HCT116 (cell line): ENCODE data around the gene MYH6. TPM values are rescaled to one million over a fixed set of nuclear protein-coding genes. Genes with fewer than 3 reads are reported as not detected.

Source experiments
- ATAC-seq: fragments of 200-7000 bp; cut with Tn5 transposase; 2 replicates; pipeline ENCODE4 v1.9.1; 2020; ENCODE audit warnings: mild to moderate bottlenecking, moderate library complexity
- BruUV-seq: library from RNA; stranded (reverse); fragments of 400-500 nt; replicated peaks from 2 replicates; lab custom pipeline; 2021; lab: Mats Ljungman, UMichigan
- CTCF ChIA-PET: fragments of 300-600 bp; sonication (Branson Sonifier 250); formaldehyde crosslinking; loops from one replicate; lab custom pipeline; 2021; ENCODE audit warnings: antibody characterized with exemption; lab: Charles Lee
- POLR2A ChIA-PET: fragments of 300-600, 350-600 bp; sonication (Branson Sonifier 250); formaldehyde crosslinking; loops from one replicate; lab custom pipeline; 2021; ENCODE audit warnings: antibody characterized with exemption; lab: Charles Lee
- RAD21 ChIA-PET, 2 experiments: fragments of 300-600 bp; sonication (Branson Sonifier 250); formaldehyde crosslinking; loops; one replicate each; lab custom pipeline; 2023; ENCODE audit warnings: low total read pairs in 2 of 2; ENCODE audit not compliant: uncharacterized antibody in 2 of 2, unreplicated experiment in 2 of 2, low non-redundant PET in 1 of 2; lab: Charles Lee
- DNase-seq: peaks from one replicate; pipeline ENCODE4 v3.0.0-alpha.2; 2010; ENCODE audit warnings: low read depth, low spot score
- H2AFZ ChIP-seq: fragments of 200-600 bp; shearing (Covaris generic), sonication (generic); 2 replicates; pipeline ENCODE4 v1.6.1; 2017; ENCODE audit warnings: low read depth, mixed run types, mixed read lengths, antibody characterized with exemption, low read length; ENCODE audit not compliant: poor library complexity, severe bottlenecking
- H3K27ac ChIP-seq: 2 replicates; pipeline ENCODE4 v1.5.1; 2012; ENCODE audit warnings: low read depth, low read length
- H3K27me3 ChIP-seq: fragments of 200-600 bp; sonication (generic); 2 replicates; pipeline ENCODE4 v1.6.1; 2016; ENCODE audit warnings: mixed run types, low read length, mixed read lengths; ENCODE audit not compliant: insufficient read depth
- H3K36me3 ChIP-seq, 2 experiments: fragments of 200-500 bp in 1 of 2; fragments of 200-600 bp in 1 of 2; sonication (Bioruptor generic) in 1 of 2; sonication (generic) in 1 of 2; 2 replicates each; pipeline versions ENCODE4 v1.5.1 to v1.6.1; 2014 to 2016; ENCODE audit warnings: low read length in 2 of 2, inconsistent platforms in 1 of 2, mixed read lengths in 1 of 2, mixed run types in 1 of 2; ENCODE audit not compliant: insufficient read depth in 2 of 2, control insufficient read depth in 1 of 2
- H3K4me1 ChIP-seq, 2 experiments: fragments of 200-600 bp in 1 of 2; sonication (generic) in 1 of 2; 2 replicates each; pipeline versions ENCODE4 v1.5.1 to v1.6.1; 2012 to 2017; ENCODE audit warnings: low read length in 2 of 2, inconsistent platforms in 1 of 2, mild to moderate bottlenecking in 1 of 2, mixed read lengths in 1 of 2, mixed run types in 1 of 2, moderate library complexity in 1 of 2; ENCODE audit not compliant: insufficient read depth in 2 of 2, control insufficient read depth in 1 of 2
- H3K4me2 ChIP-seq: fragments of 200-600 bp; sonication (generic); 2 replicates; pipeline ENCODE4 v1.6.1; 2017; ENCODE audit warnings: mixed run types, low read length, mixed read lengths
- H3K4me3 ChIP-seq, 2 experiments: fragments of 200-600 bp in 1 of 2; sonication (generic) in 1 of 2; replicated peaks in 1 of 2; 2 replicates each; pipeline ENCODE4 v1.5.1; 2011 to 2016; ENCODE audit warnings: low read length in 2 of 2, control low read depth in 1 of 2, low read depth in 1 of 2, mild to moderate bottlenecking in 1 of 2, mixed read lengths in 1 of 2, mixed run types in 1 of 2
- H3K79me2 ChIP-seq: fragments of 200-600 bp; sonication (generic); 2 replicates; pipeline ENCODE4 v1.6.1; 2017; ENCODE audit warnings: mild to moderate bottlenecking, mixed run types, low read length, moderate library complexity, mixed read lengths; ENCODE audit not compliant: insufficient read depth
- H3K9ac ChIP-seq: fragments of 200-600 bp; sonication (generic); 2 replicates; pipeline ENCODE4 v1.6.1; 2016; ENCODE audit warnings: low read length, mixed read lengths
- H3K9me2 ChIP-seq: fragments of 200-600 bp; sonication (generic), shearing (Covaris generic); 2 replicates; pipeline ENCODE4 v1.6.1; 2017; ENCODE audit warnings: mixed run types, mild to moderate bottlenecking, moderate library complexity; ENCODE audit not compliant: insufficient read depth
- H3K9me3 ChIP-seq, 2 experiments: fragments of 200-500 bp in 1 of 2; fragments of 200-600 bp in 1 of 2; sonication (Bioruptor generic) in 1 of 2; sonication (generic) in 1 of 2; 2 replicates each; pipeline ENCODE4 v1.6.1; 2014 to 2017; ENCODE audit warnings: low read length in 2 of 2, mixed read lengths in 2 of 2, inconsistent platforms in 1 of 2, low read depth in 1 of 2, mild to moderate bottlenecking in 1 of 2, mixed run types in 1 of 2, moderate library complexity in 1 of 2; ENCODE audit not compliant: control insufficient read depth in 1 of 2, insufficient read depth in 1 of 2
- H4K20me1 ChIP-seq: fragments of 200-600 bp; sonication (generic), shearing (Covaris generic); 2 replicates; pipeline ENCODE4 v1.6.1; 2017; ENCODE audit warnings: mixed run types, mild to moderate bottlenecking, moderate library complexity; ENCODE audit not compliant: insufficient read depth
- ATF3 ChIP-seq: IDR thresholded peaks from 2 replicates; pipeline ENCODE4 v1.6.1; 2012
- CBX3 ChIP-seq: IDR thresholded peaks from 2 replicates; pipeline ENCODE4 v1.6.1; 2012; ENCODE audit warnings: low read depth
- EGR1 ChIP-seq: IDR thresholded peaks from 2 replicates; pipeline ENCODE4 v1.6.1; 2012; ENCODE audit warnings: low read depth
- EZH2 ChIP-seq: fragments of 200-600 bp; sonication (generic); IDR thresholded peaks from 2 replicates; pipeline ENCODE4 v1.6.1; 2017; ENCODE audit warnings: antibody characterized with exemption, mixed run types
- EZH2phosphoT487 ChIP-seq: fragments of 200-600 bp; IDR thresholded peaks from 2 replicates; pipeline ENCODE4 v1.6.1; 2018; ENCODE audit warnings: antibody characterized with exemption, borderline replicate concordance
- FOSL1 ChIP-seq: IDR thresholded peaks from 2 replicates; pipeline ENCODE4 v1.6.1; 2012; ENCODE audit warnings: low read depth
- POLR2AphosphoS5 ChIP-seq: IDR thresholded peaks from 2 replicates; pipeline ENCODE4 v1.6.1; 2011; ENCODE audit warnings: mild to moderate bottlenecking, low read depth, low read length, moderate library complexity
- RAD21 ChIP-seq: IDR thresholded peaks from 2 replicates; pipeline ENCODE4 v1.6.1; 2012; ENCODE audit warnings: low read depth, mild to moderate bottlenecking
- SIN3A ChIP-seq: IDR thresholded peaks from 2 replicates; pipeline ENCODE4 v1.6.1; 2012; ENCODE audit warnings: low read depth
- SP1 ChIP-seq: IDR thresholded peaks from 2 replicates; pipeline ENCODE4 v1.6.1; 2012; ENCODE audit warnings: low read depth
- SRF ChIP-seq: IDR thresholded peaks from 2 replicates; pipeline ENCODE4 v1.6.1; 2012; ENCODE audit warnings: low read depth
- ZBTB33 ChIP-seq: IDR thresholded peaks from 2 replicates; pipeline ENCODE4 v1.6.1; 2011; ENCODE audit warnings: mild to moderate bottlenecking, low read length, moderate library complexity; ENCODE audit not compliant: insufficient replicate concordance; ENCODE audit errors: extremely low read depth
- ZFX ChIP-seq: fragments of 450-650 bp; IDR thresholded peaks from 2 replicates; pipeline ENCODE4 v1.6.1; 2017
- intact Hi-C: fragments of 100-400 bp; cut with micrococcal nuclease; formaldehyde crosslinking; loops from 2 replicates; pipeline ENCODE4 v1.10.0; 2022
- total RNA-seq: library from RNA; stranded (reverse); gene quantifications from one replicate; pipeline ENCODE4 v1.2.1, GENCODE V29; 2021; ENCODE audit not compliant: unreplicated experiment
- TF ChIP-seq, protein P1 (sequence below), 3 experiments: fragments of 200-600 bp in 1 of 3; sonication (generic) in 1 of 3; IDR thresholded peaks in 2 of 3; conservative IDR thresholded peaks in 1 of 3; 2 replicates each; pipeline ENCODE4 v1.5.1; 2012 to 2017; ENCODE audit warnings: low read depth in 2 of 3, low read length in 2 of 3, antibody characterized with exemption in 1 of 3, borderline replicate concordance in 1 of 3, control low read depth in 1 of 3, mild to moderate bottlenecking in 1 of 3, mixed read lengths in 1 of 3, mixed run types in 1 of 3, moderate library complexity in 1 of 3; ENCODE audit not compliant: insufficient read depth in 1 of 3
- TF ChIP-seq, protein P2 (sequence below): IDR thresholded peaks from 2 replicates; pipeline ENCODE4 v1.6.1; 2012; ENCODE audit warnings: low read depth

The MYH6 gene
- total RNA-seq, 1 experiment from 2014 or later, result not detected

DNA sequence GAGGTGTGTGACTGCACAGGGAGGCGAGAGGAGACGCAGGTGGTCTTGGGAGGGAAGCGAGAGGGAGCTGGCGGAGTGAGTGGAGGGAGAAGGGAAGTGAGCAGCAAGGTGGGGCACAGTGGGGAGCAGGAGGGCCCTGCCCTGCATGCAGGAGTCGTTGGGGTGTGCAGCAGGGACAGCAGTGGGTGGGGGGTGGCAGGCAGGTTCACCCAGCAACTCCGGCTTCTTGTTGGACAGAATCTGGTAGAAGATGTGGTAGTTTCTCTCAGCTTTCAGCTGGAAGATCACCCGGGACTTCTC is 5.0 kb downstream of the MYH6 start (continued):
- no peak for TF ChIP-seq EZH2phosphoT487
- TF ChIP-seq, protein P1, sequence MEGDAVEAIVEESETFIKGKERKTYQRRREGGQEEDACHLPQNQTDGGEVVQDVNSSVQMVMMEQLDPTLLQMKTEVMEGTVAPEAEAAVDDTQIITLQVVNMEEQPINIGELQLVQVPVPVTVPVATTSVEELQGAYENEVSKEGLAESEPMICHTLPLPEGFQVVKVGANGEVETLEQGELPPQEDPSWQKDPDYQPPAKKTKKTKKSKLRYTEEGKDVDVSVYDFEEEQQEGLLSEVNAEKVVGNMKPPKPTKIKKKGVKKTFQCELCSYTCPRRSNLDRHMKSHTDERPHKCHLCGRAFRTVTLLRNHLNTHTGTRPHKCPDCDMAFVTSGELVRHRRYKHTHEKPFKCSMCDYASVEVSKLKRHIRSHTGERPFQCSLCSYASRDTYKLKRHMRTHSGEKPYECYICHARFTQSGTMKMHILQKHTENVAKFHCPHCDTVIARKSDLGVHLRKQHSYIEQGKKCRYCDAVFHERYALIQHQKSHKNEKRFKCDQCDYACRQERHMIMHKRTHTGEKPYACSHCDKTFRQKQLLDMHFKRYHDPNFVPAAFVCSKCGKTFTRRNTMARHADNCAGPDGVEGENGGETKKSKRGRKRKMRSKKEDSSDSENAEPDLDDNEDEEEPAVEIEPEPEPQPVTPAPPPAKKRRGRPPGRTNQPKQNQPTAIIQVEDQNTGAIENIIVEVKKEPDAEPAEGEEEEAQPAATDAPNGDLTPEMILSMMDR (IDR thresholded peaks at IDR 0.05 in 2 of 3, conservative IDR thresholded peaks at IDR 0.05 in 1 of 3; ENCODE audit: borderline replicate concordance in 1 of 3, insufficient read depth in 1 of 3, low read depth in 2 of 3, low read length in 2 of 3), result no peak
- no peak for TF ChIP-seq SP1
- TF ChIP-seq, all 23 proteins: peak for 0

DNA sequence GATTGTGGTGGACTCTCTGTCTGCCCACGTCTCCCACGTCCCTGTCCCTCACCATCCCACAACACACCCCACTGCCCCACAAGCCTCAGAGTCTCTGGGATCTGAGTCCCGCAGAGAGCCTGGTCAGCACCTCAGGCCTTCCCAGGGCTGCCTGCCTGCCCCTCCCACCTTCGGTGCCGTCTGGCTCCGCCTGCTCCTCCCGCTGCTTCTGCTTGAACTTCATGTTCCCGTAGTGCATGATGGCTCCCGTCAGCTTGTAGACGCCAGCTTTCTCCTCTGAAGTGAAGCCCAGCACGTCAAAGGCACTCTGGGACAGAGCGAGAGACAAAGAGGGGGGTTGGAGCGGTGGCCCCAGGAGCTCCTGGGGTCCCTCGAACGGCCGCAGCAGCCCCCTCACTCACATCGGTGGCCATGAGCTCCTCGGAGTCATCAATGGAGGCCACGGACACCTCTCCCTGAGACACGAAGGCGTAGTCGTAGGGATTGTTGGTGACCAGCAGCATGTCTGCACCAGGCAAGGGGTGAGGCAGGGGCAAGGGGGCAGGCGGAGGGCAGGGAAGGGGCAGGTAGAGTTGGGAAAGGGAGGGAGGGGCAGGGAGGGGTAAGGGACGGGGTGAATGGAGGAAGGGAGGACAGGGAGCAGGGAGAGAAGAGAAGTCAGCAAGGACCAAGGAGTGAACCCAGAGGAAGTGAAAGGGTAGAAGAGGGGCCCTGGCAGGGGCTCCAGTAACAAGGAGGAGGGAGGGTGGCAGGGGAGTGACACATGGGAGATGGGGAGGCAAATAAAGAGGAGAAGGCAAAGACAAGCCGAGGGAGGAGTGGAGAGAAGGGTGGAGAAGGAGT is 5.6 kb downstream of the MYH6 start:
- Histone ChIP-seq H3K79me2 (no peaks in the 10 kb centered on the region), H3K27ac (no peak overlapping the region), H3K4me3 (no peak overlapping the region), H3K9ac (no peak overlapping the region), H3K36me3 (no peaks in the 10 kb centered on the region), H4K20me1 (no peaks in the 10 kb centered on the region), H3K9me3 (no peaks in the 10 kb centered on the region), H2AFZ (no peak overlapping the region), H3K4me2 (no peak overlapping the region), H3K4me1 (no peaks in the 10 kb centered on the region), H3K9me2 (no peaks in the 10 kb centered on the region), H3K27me3 (peaks cover 24% of the 10 kb centered on the region; the same call in 1 of the 2 replicates)
- RAD21 ChIA-PET, result no interaction called here
- ATAC-seq, result no peak
- POLR2A ChIA-PET, result no interaction called here
- DNase-seq, result no peak
- TF ChIP-seq FOSL1 (no peak), SP1 (no peak), RAD21 (no peak), SIN3A (no peak), POLR2AphosphoS5 (no peak), EZH2phosphoT487 (no peak), EGR1 (no peak), ZBTB33 (no peak), CBX3 (no peak), EZH2 (no peak), ATF3 (no peak), ZFX (no peak), SRF (no peak)
- TF ChIP-seq, protein P2, sequence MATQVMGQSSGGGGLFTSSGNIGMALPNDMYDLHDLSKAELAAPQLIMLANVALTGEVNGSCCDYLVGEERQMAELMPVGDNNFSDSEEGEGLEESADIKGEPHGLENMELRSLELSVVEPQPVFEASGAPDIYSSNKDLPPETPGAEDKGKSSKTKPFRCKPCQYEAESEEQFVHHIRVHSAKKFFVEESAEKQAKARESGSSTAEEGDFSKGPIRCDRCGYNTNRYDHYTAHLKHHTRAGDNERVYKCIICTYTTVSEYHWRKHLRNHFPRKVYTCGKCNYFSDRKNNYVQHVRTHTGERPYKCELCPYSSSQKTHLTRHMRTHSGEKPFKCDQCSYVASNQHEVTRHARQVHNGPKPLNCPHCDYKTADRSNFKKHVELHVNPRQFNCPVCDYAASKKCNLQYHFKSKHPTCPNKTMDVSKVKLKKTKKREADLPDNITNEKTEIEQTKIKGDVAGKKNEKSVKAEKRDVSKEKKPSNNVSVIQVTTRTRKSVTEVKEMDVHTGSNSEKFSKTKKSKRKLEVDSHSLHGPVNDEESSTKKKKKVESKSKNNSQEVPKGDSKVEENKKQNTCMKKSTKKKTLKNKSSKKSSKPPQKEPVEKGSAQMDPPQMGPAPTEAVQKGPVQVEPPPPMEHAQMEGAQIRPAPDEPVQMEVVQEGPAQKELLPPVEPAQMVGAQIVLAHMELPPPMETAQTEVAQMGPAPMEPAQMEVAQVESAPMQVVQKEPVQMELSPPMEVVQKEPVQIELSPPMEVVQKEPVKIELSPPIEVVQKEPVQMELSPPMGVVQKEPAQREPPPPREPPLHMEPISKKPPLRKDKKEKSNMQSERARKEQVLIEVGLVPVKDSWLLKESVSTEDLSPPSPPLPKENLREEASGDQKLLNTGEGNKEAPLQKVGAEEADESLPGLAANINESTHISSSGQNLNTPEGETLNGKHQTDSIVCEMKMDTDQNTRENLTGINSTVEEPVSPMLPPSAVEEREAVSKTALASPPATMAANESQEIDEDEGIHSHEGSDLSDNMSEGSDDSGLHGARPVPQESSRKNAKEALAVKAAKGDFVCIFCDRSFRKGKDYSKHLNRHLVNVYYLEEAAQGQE, result no peak
- intact Hi-C loops, result no loop called here
- CTCF ChIA-PET, result no interaction called here
- BruUV-seq, result no TSS peak
